HEK293 (cell line): ENCODE measurements around the gene CLDN6.

Experiments used
- CTCF ChIA-PET: fragments of 350-600 bp; formaldehyde crosslinking; extraction: SDS; loops from one replicate; lab custom pipeline; 2021; ENCODE audit warnings: antibody characterized with exemption; lab: Yijun Ruan, JAX
- POLR2A ChIA-PET: fragments of 300-600 bp; formaldehyde crosslinking; extraction: SDS; loops from one replicate; lab custom pipeline; 2020; ENCODE audit warnings: antibody characterized with exemption, inconsistent platforms; lab: Yijun Ruan, JAX
- H3K27ac ChIP-seq: fragments of 200-500 bp; sonication (Bioruptor generic); 2 replicates; pipeline ENCODE4 v1.5.1; 2014; ENCODE audit warnings: low read depth, low read length, control low read depth, inconsistent platforms; ENCODE audit errors: extremely low read depth
- H3K36me3 ChIP-seq, 2 experiments: fragments of 200-500 bp in 1 of 2; sonication (Bioruptor generic) in 1 of 2; 1 replicate in 1 of 2; 2 replicates in 1 of 2; pipeline ENCODE4 v1.5.1; 2014 to 2017; ENCODE audit warnings: inconsistent platforms in 2 of 2, low read length in 2 of 2; ENCODE audit not compliant: control insufficient read depth in 2 of 2, insufficient read depth in 1 of 2
- H3K4me1 ChIP-seq: fragments of 200-500 bp; sonication (Bioruptor generic); 2 replicates; pipeline ENCODE4 v1.5.1; 2014; ENCODE audit warnings: mild to moderate bottlenecking, low read length, inconsistent platforms; ENCODE audit not compliant: control insufficient read depth, insufficient read depth
- H3K4me3 ChIP-seq: 2 replicates; pipeline ENCODE4 v1.5.1; 2011; ENCODE audit warnings: low read depth, mild to moderate bottlenecking, control low read depth, low read length, moderate library complexity
- H3K9me3 ChIP-seq: fragments of 200-500 bp; sonication (Bioruptor generic); 2 replicates; pipeline ENCODE4 v1.5.1; 2014; ENCODE audit warnings: low read depth, low read length, inconsistent platforms; ENCODE audit not compliant: control insufficient read depth, insufficient read depth
- GLIS2 ChIP-seq: fragments of 450-650 bp; formaldehyde crosslinking; IDR thresholded peaks from 2 replicates; pipeline ENCODE4 v1.5.1; 2016; ENCODE audit warnings: missing biosample characterization, missing genetic modification characterization
- SCRT2 ChIP-seq: fragments of 450-650 bp; formaldehyde crosslinking; IDR thresholded peaks from 2 replicates; pipeline ENCODE4 v1.5.1; 2016; ENCODE audit warnings: missing biosample characterization, missing genetic modification characterization
- ZBTB7A ChIP-seq: fragments of 450-650 bp; formaldehyde crosslinking; IDR thresholded peaks from 2 replicates; pipeline ENCODE4 v1.5.1; 2016; ENCODE audit warnings: low read depth, missing biosample characterization, missing genetic modification characterization
- ZFP3 ChIP-seq: fragments of 450-650 bp; formaldehyde crosslinking; IDR thresholded peaks from 2 replicates; pipeline ENCODE4 v1.5.1; 2016; ENCODE audit warnings: low read depth, missing biosample characterization, missing genetic modification characterization
- ZNF169 ChIP-seq: fragments of 450-650 bp; formaldehyde crosslinking; IDR thresholded peaks from 2 replicates; pipeline ENCODE4 v1.5.1; 2016; ENCODE audit warnings: missing biosample characterization, missing genetic modification characterization
- ZNF24 ChIP-seq: fragments of 450-650 bp; formaldehyde crosslinking; IDR thresholded peaks from 2 replicates; pipeline ENCODE4 v1.5.1; 2016; ENCODE audit warnings: missing biosample characterization, missing genetic modification characterization
- ZNF394 ChIP-seq: fragments of 450-650 bp; formaldehyde crosslinking; IDR thresholded peaks from 2 replicates; pipeline ENCODE4 v1.5.1; 2016; ENCODE audit warnings: missing biosample characterization, missing genetic modification characterization, mild to moderate bottlenecking, moderate library complexity, borderline replicate concordance
- ZNF426 ChIP-seq: fragments of 450-650 bp; formaldehyde crosslinking; IDR thresholded peaks from 2 replicates; pipeline ENCODE4 v1.5.1; 2017; ENCODE audit warnings: missing biosample characterization, missing genetic modification characterization, mild to moderate bottlenecking, inconsistent platforms, moderate library complexity
- ZNF544 ChIP-seq: fragments of 450-650 bp; formaldehyde crosslinking; IDR thresholded peaks from 2 replicates; pipeline ENCODE4 v1.5.0; 2017; ENCODE audit warnings: missing biosample characterization, missing genetic modification characterization
- ZNF768 ChIP-seq: fragments of 450-650 bp; formaldehyde crosslinking; IDR thresholded peaks from 2 replicates; pipeline ENCODE4 v1.5.1; 2018; ENCODE audit warnings: missing biosample characterization, mild to moderate bottlenecking, missing genetic modification characterization
- TF ChIP-seq, protein P1 (sequence below): fragments of 450-650 bp; formaldehyde crosslinking; IDR thresholded peaks from 2 replicates; pipeline ENCODE4 v1.5.1; 2016; ENCODE audit warnings: missing biosample characterization, missing genetic modification characterization
- TF ChIP-seq, protein P2 (sequence below): fragments of 450-650 bp; formaldehyde crosslinking; IDR thresholded peaks from 2 replicates; pipeline ENCODE4 v1.5.1; 2017; ENCODE audit warnings: missing biosample characterization, missing genetic modification characterization
- TF ChIP-seq, protein P3 (sequence below): fragments of 450-650 bp; formaldehyde crosslinking; IDR thresholded peaks from 2 replicates; pipeline ENCODE4 v1.5.1; 2016; ENCODE audit warnings: missing biosample characterization, missing genetic modification characterization
- TF ChIP-seq, protein P4 (sequence below): fragments of 450-650 bp; formaldehyde crosslinking; IDR thresholded peaks from 2 replicates; pipeline ENCODE4 v1.5.1; 2016; ENCODE audit warnings: missing biosample characterization, missing genetic modification characterization

CLDN6 gene

DNA sequence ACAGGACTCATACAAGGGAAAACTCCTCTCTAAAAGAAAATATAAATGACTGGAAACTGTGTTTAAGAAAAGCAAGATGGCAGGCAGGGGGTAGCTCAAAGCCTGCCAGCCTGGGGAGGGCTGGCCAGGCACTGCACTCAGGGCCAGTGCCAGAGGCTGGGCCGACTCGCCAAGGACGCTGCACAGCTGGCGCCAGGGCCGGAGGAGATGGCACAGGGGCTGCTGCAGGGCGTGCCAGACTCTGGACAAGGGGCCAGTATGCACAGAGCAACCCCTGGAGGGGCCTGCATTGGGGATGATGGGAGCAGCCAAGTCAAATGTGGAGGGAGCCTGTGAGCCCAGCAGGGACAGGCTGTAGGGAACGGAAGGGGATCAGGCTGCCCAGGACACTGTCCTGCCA is 41.8 kb downstream of the CLDN6 start:
- Histone ChIP-seq H3K36me3 (peaks cover 3 to 69% of the 10 kb centered on the region in 2 experiments; a peak in 2 of 3 replicates), H3K9me3 (no peaks in the 10 kb centered on the region), H3K27ac (no peak overlapping the region), H3K4me1 (peaks cover 7% of the 10 kb centered on the region), H3K4me3 (no peak overlapping the region)
- POLR2A ChIA-PET = interaction anchor here (0.9 kb wide), 1 partner anchor 11 kb away, joined by 4 read pairs; no protein-coding TSS in a partner anchor
- no peak for TF ChIP-seq ZNF768 (tag by site-specific recombination)
- TF ChIP-seq ZFP3 (tag by site-specific recombination) = no peak
- CTCF ChIA-PET = no interaction called here

DNA sequence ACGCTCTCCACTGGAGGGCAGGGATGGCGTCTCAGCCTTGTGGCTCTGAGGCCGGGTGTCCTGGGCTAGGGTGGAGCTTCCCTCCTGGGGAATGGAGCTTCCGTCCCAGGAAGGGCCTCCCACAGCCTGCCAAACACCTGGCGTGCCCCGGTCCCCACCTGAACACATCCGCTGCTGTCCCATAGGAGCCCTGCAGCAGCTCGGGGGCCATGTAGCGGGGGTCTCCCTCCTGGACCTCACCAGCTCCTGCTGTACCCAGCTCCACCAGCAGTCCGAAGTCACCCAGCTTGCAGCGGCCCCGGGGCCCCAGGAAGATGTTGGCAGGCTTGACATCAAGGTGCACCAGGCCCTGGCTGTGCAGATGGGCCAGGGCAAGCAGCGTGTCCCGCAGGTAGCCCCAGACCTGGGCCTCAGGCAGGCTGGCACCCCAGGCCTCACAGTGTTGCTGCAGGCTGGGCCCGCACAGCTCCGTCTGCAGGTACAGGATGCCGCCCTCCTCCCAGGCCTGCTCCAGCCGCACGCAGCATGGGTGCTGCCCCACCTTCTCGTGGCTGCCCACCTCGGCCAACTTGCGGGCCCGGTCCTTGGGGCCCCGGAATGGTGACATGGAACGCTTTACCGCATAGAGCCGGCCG is 42.7 kb downstream of the CLDN6 start:
- H3K27ac ChIP-seq = no peak overlapping the region
- H3K9me3 ChIP-seq = no peaks in the 10 kb centered on the region
- ChIA-PET CTCF (no interaction called here), POLR2A (interaction anchor here (0.6 to 1.0 kb wide), 3 partner anchors 9 to 46 kb away, joined by 4 read pairs; no protein-coding TSS in a partner anchor)
- H3K36me3 ChIP-seq = peaks cover 3 to 76% of the 10 kb centered on the region in 2 experiments; a peak in 2 of 3 replicates
- no peak overlapping the region for H3K4me3 ChIP-seq
- peaks cover 8% of the 10 kb centered on the region for H3K4me1 ChIP-seq
- TF ChIP-seq, protein P1, sequence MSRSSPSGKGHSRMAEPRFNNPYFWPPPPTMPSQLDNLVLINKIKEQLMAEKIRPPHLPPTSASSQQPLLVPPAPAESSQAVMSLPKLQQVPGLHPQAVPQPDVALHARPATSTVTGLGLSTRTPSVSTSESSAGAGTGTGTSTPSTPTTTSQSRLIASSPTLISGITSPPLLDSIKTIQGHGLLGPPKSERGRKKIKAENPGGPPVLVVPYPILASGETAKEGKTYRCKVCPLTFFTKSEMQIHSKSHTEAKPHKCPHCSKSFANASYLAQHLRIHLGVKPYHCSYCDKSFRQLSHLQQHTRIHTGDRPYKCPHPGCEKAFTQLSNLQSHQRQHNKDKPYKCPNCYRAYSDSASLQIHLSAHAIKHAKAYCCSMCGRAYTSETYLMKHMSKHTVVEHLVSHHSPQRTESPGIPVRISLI (tag by site-specific recombination) = no peak
- TF ChIP-seq, protein P2, sequence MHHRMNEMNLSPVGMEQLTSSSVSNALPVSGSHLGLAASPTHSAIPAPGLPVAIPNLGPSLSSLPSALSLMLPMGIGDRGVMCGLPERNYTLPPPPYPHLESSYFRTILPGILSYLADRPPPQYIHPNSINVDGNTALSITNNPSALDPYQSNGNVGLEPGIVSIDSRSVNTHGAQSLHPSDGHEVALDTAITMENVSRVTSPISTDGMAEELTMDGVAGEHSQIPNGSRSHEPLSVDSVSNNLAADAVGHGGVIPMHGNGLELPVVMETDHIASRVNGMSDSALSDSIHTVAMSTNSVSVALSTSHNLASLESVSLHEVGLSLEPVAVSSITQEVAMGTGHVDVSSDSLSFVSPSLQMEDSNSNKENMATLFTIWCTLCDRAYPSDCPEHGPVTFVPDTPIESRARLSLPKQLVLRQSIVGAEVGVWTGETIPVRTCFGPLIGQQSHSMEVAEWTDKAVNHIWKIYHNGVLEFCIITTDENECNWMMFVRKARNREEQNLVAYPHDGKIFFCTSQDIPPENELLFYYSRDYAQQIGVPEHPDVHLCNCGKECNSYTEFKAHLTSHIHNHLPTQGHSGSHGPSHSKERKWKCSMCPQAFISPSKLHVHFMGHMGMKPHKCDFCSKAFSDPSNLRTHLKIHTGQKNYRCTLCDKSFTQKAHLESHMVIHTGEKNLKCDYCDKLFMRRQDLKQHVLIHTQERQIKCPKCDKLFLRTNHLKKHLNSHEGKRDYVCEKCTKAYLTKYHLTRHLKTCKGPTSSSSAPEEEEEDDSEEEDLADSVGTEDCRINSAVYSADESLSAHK (tag by site-specific recombination) = no peak
- TF ChIP-seq, protein P3, sequence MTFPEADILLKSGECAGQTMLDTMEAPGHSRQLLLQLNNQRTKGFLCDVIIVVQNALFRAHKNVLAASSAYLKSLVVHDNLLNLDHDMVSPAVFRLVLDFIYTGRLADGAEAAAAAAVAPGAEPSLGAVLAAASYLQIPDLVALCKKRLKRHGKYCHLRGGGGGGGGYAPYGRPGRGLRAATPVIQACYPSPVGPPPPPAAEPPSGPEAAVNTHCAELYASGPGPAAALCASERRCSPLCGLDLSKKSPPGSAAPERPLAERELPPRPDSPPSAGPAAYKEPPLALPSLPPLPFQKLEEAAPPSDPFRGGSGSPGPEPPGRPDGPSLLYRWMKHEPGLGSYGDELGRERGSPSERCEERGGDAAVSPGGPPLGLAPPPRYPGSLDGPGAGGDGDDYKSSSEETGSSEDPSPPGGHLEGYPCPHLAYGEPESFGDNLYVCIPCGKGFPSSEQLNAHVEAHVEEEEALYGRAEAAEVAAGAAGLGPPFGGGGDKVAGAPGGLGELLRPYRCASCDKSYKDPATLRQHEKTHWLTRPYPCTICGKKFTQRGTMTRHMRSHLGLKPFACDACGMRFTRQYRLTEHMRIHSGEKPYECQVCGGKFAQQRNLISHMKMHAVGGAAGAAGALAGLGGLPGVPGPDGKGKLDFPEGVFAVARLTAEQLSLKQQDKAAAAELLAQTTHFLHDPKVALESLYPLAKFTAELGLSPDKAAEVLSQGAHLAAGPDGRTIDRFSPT (tag by site-specific recombination) = peak; percentile 75
- TF ChIP-seq GLIS2 = peak; percentile 33; the same call in 1 of the 2 replicates
- TF ChIP-seq ZNF394 = no peak
- TF ChIP-seq ZNF24 (tag by site-specific recombination) = no peak
- TF ChIP-seq SCRT2 (tag by site-specific recombination) = peak; percentile 28; the same call in 1 of the 2 replicates
- no peak for TF ChIP-seq ZBTB7A (tag by site-specific recombination)
- no peak for TF ChIP-seq ZNF544 (tag by site-specific recombination)
- TF ChIP-seq, protein P4, sequence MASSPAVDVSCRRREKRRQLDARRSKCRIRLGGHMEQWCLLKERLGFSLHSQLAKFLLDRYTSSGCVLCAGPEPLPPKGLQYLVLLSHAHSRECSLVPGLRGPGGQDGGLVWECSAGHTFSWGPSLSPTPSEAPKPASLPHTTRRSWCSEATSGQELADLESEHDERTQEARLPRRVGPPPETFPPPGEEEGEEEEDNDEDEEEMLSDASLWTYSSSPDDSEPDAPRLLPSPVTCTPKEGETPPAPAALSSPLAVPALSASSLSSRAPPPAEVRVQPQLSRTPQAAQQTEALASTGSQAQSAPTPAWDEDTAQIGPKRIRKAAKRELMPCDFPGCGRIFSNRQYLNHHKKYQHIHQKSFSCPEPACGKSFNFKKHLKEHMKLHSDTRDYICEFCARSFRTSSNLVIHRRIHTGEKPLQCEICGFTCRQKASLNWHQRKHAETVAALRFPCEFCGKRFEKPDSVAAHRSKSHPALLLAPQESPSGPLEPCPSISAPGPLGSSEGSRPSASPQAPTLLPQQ (tag by site-specific recombination) = peak; percentile 29; the same call in 1 of the 2 replicates
- no peak for TF ChIP-seq ZNF169 (tag by site-specific recombination)
- no peak for TF ChIP-seq ZNF426 (tag by site-specific recombination)
